ENCODE data around the gene PTGFRN.
"Not testable (repeated sequence)": the region's sequence is repeated elsewhere in the genome, so short reads cannot be mapped to it uniquely, and the experiment has no call there.

The PTGFRN gene

DNA sequence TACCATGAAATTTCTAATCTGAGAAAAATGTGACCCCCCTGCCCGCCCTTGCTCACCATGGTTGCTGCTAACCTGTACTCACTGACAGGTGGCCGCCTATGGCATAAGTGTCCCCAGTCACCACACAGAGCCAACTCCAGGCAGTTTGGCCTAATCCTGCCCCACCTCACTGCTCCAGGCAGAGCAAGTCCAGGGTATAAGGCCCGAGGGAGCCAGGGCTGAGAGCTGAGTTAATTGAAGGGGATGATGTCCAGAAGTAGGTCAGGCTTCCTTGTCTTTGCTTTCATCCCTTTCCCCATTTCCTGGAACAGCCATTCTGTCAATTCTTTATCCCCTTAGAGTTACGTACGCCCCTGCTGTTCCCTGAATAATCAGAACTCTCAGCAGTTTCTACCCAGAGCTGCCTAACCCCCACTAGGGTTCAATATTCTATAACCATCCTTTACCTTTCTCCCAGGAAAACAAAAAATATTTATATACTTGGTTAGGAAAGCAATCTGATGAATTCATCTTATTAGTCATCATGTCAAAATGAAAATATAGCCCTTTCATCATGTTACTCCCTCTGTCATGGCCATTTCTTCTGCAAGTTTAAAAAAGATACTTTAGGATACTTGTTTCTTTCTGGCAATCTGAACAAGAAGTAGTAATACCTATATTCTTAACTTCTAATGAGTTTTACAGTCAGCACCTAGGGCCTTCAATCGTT lies 62.4 kb downstream of the PTGFRN start:
- no peak for DNase-seq (ENCODE audit: low read depth)

DNA sequence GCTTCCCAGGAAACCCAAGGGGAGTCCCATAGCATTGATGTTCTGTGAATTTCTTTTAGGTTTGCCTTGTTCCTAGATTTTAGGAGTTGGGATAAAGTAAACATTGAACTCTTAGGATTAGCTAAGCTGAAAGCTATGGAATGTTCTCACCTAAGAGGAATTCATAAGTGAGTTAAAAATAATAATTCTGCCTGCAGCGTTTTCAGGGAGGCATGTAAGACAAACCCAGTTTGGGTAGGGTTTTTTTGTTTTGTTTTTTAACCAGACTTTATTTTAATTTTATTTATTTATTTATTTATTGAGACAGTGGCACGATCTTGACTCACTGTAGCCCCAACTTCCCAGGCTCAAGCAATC lies 62.9 kb downstream of the PTGFRN start:
- no peak for DNase-seq (ENCODE audit: low read depth)

DNA sequence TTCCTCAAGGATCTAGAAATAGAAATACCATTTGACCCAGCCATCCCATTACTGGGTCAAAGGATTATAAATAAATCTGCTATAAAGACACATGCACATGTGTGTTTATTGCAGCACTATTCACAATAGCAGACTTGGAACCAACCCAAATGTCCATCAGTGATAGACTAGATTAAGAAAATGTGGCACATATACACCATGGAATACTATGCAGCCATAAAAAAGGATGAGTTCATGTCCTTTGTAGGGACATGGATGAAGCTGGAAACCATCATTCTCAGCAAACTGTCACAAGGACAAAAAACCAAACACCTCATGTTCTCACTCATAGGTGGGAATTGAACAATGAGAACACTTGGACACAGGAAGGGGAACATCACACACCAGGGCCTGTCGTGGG lies 70.6 kb downstream of the PTGFRN start:
- not testable (repeated sequence) for DNase-seq (ENCODE audit: low read depth)

DNA sequence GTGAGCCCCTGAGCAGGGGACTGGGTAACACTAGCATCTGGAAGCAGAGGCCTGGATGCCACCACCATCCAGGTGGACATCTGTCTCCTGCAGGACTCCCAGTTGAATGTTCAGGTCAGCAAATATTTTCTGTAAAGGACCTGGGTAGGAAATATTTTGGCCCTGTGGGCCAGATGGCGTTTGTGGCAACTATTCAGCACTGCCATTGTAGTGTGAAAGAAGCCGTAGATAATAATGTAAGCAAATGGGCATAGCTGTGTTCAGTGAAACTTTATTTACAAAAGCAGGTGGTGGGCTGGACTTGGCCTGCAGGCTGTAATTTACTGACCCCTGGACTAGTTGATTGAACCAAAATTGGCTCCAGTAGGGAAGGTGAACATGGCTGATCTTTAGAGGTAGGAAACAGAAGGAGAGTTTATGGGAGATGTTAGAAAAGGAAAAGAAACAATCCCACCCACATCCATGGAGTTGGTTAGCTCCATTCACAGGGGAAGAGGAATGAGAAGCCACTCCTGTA lies 71.9 kb downstream of the PTGFRN start:
- no peak for DNase-seq (ENCODE audit: low read depth)

DNA sequence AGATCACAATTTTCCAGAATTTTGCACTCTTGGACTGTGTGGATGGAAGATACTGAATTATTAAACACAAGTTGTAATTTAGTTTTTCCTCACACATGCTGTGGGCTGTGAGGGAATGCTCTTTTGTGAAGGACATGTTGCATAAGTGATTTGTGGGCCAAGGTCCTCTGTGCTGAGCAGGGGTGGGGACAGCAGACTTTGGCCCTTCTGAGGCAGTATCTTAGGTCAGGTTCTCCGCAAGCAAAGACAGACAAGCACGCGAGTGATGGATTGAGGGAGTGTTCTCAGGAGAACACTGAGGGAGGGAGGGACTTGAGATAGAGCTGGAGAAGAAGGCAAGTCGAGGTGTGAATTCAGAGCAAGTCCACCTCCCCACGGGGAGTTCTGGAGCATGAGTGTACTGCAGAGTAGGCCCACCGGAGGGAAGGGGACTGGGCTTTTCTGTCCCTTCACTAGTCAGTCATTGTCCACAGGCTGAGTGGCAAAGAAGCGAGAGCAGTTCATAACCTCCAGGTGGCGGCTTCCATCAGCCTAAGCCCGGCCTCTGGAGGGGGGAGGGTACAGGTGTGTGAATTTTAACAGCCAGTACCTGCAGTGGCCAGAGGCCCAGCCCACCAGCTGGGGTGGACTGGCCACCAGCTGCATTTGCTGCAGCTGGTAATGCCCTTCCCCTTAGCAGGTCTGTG lies 72.7 kb downstream of the PTGFRN start:
- DNase-seq (ENCODE audit: low read depth) = no peak

DNA sequence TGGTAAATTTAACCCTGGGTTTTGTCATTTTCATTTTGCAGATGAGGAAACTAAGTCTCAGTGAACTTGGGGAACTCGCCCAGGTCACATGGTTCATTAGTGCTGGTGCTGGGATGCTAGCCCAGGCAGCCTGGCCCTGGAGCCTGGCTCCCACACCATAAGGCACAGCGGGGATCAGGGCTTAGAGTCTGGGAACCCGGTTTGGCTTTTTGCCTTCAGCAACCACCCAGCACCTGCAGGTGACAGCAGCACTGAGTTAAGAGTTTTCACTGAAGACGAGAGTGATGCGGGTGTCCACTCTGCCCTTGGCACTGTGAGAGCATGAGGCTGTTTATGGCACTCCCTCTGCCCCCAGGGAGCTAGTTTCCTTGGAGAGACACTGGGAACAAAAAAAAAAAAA lies 73.4 kb downstream of the PTGFRN start:
- no peak for DNase-seq (ENCODE audit: low read depth)

DNA sequence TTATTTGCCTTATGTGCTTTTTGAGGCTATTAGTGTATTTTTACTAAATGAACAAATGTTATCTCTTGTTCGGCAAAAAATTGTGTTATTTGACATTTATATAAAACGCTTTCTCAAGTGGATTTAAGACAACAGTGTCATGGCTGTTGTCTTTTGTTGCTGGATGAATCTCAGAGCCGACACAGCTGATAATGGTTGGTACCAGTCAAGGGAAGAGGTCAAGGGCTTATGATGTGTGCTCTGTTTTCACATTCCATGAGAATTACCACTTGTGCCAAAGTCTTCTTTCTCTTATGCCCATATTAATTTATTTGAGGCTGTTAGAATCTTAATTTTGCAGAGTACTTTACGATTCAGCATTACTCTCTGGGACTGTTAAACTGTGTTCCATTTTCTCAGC lies 74.0 kb downstream of the PTGFRN start:
- DNase-seq (ENCODE audit: low read depth) = no peak

DNA sequence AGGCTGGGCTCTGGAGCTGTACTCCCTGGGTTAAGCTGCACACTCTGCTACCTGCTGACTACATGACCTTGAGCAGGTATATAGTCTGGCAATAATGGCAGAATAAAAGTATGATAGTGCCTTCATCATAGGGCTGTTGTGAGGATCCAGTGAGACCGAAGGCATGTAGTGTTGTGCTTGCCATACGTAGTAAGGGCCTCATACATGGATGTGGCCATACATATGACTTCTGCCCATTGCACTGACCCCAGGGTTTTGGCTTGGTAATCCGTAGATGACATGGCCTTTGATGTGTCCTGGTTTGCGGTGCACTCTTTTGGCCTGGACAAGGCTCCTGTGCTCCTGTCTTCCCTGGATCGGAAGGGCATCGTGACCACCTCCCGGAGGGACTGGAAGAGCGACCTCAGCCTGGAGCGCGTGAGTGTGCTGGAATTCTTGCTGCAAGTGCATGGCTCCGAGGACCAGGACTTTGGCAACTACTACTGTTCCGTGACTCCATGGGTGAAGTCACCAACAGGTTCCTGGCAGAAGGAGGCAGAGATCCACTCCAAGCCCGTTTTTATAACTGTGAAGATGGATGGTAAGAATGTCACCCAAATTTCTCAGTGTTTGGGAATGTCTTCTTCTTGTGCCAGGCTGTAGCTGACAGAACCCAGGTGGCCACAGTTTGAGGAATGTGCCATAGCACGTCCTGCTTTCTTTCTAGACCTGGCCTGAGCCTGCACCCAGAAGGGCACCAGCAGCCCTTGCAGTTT lies 74.9 kb downstream of the PTGFRN start:
- no peak for DNase-seq (ENCODE audit: low read depth)

DNA sequence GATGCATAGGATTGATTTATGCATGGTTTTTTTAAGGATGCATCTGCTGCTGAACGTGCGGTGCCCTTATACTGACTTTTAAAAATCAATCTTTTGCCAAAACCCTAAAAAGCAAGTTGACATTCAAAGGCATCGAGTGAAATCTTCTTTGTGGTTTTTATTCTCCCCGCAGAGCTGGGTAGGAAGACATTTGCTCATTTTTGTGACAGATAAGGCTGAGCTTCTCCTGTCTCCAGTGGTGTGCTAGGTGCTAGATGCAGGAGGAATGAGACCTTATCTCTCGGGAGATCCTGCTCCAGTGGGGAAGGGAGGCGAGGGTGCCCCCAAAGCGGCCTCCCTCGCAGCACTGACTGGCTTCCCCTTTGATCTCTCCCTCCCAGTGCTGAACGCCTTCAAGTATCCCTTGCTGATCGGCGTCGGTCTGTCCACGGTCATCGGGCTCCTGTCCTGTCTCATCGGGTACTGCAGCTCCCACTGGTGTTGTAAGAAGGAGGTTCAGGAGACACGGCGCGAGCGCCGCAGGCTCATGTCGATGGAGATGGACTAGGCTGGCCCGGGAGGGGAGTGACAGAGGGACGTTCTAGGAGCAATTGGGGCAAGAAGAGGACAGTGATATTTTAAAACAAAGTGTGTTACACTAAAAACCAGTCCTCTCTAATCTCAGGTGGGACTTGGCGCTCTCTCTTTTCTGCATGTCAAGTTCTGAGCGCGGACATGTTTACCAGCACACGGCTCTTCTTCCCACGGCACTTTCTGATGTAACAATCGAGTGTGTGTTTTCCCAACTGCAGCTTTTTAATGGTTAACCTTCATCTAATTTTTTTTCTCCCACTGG lies 76.9 kb downstream of the PTGFRN start:
- no peak for DNase-seq (ENCODE audit: low read depth)

DNA sequence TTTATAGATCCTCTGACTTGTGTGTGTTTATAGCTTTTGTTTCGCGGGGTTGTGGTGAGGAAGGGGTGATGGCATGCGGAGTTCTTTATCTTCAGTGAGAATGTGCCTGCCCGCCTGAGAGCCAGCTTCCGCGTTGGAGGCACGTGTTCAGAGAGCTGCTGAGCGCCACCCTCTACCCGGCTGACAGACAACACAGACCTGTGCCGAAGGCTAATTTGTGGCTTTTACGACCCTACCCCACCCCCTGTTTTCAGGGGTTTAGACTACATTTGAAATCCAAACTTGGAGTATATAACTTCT lies 77.5 kb downstream of the PTGFRN start:
- DNase-seq (ENCODE audit: low read depth) = no peak

DNA sequence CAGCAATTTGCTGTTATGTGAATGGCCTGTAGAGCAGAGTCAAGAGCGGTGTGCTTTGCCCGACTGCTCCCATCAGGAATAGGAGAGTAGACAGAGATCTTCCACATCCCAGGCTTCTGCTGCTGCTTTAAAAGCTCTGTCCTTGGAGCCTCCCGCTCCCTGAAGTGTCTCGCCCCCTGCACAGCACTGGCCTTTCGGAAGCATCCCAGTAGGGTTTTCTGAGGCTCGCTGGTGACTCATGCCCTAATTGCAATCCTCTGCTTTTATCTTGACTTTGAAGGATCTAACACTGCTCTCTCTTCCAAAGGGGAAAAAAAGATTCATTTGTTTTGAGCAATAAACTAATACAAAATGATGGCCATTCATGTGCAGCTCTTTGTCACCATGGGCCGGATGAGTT lies 78.5 kb downstream of the PTGFRN start:
- no peak for DNase-seq (ENCODE audit: low read depth)

DNA sequence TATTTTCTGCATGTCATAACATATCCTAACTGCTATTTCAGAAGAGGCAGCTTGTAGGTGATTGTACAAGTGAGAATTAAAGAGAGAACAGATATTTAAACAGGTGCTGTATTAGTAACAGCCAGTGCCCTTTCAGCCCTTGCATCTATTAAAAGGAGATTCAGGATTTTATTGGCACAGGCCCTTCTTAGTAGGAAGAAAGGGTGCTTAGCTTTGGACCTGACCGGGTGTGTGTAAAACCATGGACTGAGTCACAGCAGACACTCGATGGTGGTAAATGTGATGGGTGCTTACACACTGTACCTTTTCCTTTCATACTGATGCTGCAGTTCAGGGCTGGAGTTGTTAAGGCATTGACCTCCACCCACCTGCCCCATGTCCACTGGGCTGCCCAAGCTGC lies 79.2 kb downstream of the PTGFRN start:
- no peak for DNase-seq (ENCODE audit: low read depth)

DNA sequence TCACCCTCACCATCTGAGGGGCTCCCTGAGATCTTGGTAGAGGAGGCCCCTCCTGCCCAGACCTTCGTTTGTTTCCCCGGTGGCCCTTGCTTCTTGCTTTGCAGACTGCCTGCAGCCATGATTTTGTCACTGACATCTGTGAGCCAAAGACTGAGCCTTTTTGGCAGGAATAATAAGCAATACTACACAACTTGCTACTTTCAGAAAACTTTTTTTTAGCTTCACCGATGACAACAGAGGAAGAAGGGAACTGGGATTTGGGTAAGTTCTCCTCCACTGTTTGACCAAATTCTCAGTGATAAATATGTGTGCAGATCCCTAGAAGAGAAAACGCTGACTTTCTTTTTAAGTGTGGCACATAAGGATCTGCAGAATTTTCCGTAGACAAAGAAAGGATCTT lies 80.1 kb downstream of the PTGFRN start:
- DNase-seq (ENCODE audit: low read depth) = no peak

DNA sequence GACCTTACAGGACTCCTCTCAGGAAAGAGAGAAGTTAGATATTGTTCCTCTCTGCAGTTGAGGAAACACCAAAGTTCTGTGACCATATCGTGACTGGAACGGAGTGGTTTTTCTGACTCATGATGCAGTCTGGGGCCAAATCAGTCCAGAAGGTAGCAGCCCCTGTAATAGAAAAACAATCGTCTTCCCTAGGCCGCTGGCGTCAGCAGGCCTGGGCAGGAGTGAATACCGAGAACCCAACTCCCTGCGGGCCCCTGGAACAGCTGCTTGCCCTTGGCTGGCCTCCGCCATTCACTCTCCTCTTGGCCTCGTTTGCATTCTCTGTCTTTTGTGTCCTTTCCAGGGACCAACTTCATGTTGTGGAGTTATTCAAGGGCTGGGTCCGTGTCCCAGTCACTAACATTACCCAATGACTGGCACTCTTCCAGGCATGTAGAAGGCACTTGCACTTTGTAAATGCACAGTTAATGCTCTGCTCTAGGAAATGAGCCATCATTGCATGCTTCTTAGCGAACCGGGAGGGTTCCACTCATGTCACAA lies 81.0 kb downstream of the PTGFRN start:
- DNase-seq (ENCODE audit: low read depth) = peak; percentile 53

DNA sequence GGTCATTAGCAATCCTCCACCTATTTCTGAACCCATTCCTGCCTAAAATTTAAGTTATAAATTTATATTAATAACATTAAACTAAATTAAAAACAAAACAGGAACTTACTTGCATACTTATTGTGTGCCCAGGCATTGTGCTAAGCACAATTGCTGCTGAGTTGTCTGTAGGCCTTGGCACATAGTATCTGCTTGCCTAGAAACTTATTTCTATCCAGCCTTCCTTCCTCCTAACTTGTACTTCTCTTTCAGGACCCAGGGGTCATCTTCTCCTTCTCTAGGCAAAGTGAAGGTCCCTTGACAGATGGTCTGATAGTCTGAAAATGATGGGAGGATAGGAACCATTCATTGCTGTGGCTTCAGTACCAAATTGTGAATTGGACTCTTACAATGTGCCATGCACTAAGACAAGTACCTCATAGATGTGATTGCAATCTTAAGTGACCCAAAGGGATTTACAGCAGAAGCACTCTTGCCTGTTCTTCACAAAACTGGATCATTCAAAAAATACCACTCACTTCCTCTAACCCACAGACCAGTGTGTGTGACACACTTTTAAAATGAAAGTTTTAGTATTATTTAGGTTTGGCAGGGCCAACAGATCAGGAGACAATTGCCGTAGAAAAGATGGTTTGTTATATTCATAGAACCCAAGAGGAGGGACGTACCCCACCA lies 81.6 kb downstream of the PTGFRN start:
- no peak for DNase-seq (ENCODE audit: low read depth)

DNA sequence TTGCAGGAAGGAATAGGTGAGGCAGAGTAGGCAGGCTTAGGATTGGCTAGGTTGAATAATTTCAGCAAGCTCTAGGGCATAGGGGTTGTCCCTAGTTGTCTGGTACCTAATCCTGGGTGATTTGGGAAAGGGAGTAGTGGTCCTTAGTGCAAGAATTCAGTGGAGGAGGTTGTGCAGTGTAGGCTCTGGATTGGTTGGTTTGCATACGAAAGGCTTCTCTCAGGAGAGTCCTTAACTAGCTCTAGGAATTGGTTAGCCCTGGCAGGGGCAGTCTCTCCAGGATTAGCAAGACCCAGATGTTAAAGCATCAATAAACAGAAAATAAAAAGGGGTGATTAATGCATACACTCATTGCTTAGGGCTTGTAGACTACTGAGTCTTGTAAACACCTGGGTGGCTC lies 82.2 kb downstream of the PTGFRN start:
- DNase-seq (ENCODE audit: low read depth) = no peak

DNA sequence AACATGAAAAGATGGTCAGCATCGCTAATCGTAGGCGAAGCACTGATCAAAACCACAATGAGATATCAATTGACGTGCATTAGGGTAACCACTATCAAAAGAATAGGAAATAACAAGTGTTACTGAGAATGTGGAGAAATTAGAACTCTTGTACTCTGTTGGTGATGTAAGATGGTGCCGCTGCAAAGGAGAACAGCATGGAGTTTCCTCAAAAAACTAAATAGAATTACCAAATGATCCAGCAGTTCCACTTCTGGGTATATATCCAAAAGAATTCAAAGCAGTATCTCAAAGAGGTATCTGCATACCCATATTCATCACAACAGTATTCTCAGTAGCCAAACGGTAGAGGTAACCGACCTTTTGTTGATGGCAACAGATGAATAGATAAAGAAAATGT lies 83.6 kb downstream of the PTGFRN start:
- no peak for DNase-seq (ENCODE audit: low read depth)

DNA sequence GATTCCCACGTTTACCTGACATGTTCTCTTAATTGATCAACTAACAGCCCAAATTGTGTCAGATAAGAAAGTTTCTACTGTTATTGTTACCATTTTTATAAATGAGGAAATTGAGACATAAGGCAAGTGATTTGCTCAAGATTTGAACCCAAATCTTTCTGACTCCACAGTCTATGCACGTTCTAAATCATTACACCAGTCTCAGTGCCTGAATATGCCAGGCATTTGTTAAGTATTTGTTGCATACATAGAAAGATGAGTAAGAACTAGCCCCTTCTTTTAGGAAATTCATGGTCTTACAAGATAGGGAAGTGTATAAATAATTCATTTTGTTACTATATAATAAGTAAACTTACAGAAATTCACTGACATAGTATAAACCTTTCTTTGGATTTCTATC lies 84.7 kb downstream of the PTGFRN start:
- no peak for DNase-seq (ENCODE audit: low read depth)

DNA sequence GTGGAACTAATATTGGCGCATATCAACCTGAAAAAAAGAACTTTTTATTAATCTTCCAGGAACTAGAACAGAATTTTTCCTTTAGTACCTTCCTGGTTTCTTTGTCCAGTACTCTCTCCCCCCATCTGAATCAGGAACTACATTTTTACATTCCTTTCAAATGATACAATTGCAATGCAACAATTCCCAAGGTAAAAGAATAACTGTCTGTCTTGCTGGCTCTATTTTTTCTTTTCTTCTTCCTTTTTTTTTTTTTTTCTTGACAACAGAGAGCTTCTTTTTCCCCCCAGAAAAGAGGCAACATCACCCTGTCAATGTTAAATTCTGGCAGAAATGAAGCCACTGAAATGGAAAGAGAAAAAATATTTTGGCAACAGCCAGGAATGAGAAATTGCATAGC lies 87.3 kb downstream of the PTGFRN start:
- DNase-seq (ENCODE audit: low read depth) = no peak

DNA sequence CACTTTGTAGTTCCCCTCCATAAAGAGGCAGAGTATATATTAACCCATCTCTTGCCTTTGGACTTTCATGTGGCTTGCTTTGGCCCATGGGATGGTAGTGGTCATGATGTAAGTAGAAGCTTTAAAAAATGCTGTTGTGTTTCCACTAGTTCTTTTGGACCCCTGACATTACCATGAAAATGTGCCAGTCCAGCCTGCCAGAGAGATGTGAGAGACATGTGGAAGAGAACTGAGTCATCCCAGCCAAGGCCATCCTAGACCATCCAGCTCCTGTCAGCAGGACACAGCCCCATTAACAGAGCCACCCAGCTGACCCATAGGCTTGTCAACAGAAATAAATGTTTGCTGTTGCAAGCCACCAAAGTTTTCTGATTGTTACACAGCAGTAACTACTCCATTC lies 87.9 kb downstream of the PTGFRN start:
- DNase-seq (ENCODE audit: low read depth) = no peak

DNA sequence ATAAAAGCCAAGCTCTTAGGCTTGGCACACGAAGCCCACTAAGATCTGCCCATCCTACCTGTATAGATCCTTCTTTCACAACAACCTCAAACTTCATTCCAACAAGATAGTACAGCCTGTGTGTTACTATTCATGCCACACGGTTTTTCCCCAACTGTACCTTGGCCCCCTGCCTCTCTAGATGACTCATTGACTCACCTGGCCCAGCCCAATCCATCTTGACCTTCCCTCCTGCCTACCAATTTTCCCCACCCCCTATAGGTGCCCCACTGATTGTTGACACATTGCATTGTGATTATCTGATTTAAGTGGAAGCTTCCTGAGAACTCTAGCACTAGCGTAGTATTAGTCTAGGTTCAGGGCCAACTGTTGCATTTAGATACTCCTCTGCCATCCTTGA lies 89.9 kb downstream of the PTGFRN start:
- DNase-seq (ENCODE audit: low read depth) = no peak

DNA sequence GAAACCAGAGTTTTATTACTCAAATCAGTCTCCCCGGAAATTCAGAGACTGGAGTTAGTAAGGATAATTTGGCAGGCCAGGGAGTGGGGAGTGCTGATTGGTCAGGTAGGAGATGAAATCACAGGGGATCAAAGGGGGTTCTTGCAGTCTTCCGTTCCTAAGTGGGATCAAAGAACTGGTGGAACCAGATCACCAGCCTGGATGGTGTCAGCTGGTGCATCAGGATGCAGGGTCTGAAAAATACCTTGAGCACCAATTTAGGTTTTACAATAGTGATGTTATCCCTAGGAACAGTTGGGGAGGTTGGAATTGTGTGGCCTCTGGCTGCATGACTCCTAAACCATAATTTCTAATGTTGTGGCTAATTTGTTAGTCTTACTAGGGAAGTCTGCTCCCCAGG lies 90.4 kb downstream of the PTGFRN start:
- no peak for DNase-seq (ENCODE audit: low read depth)
